ENCODE data around the gene ALDH8A1. TPM values are rescaled to one million over a fixed set of nuclear protein-coding genes. Genes with fewer than 3 reads are reported as not detected.

Gene ALDH8A1
- polyA plus RNA-seq, 3 donors: 0.08 to 0.56 (median 0.36) TPM

DNA sequence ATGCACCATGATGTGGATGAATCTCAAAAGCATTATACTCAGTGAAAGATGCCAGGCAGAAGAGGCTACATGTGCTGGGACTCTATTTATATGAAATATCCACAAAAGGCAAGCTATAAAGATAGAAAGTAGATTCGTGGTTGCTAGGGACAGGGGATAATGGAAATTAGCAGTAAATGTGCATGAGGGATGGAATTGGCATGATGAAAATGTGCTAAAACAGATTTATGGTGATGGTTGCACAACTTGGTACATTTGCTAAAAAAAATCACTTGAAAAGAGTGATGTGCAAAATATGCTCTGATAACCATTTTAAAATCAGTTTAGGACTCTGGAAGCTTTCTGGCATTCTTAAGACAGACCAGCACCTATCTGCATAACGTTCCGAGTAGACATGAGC is 61.6 kb downstream of the ALDH8A1 start:
- WGBS, 3 donors: 71 to 82% (median 76%) methylated on average over 3 of the region's 3 CpGs
- no peak overlapping the region for H3K27ac ChIP-seq (ENCODE audit: low read depth, low read length)

DNA sequence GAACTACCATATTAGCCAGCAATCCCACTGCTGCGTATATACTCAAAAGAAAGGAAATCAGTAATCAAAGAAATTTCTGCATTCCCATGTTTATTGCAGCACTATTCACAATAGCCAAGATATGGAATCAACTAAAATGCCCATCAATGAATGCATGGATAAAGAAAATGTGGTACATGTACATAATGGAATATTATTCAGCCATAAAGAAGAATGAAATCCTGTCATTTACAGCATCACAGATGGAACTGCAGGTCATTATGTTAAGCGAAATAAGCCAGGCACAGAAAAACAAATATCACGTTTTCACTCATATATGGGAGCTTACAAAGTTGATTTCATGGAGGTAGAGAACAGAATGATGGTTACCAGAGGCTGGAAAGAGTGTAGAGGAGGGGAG is 65.1 kb downstream of the ALDH8A1 start:
- H3K27ac ChIP-seq (ENCODE audit: low read depth, low read length): no peak overlapping the region
- WGBS, 3 donors: 89 to 98% (median 95%) methylated on average over 3 of the region's 3 CpGs

DNA sequence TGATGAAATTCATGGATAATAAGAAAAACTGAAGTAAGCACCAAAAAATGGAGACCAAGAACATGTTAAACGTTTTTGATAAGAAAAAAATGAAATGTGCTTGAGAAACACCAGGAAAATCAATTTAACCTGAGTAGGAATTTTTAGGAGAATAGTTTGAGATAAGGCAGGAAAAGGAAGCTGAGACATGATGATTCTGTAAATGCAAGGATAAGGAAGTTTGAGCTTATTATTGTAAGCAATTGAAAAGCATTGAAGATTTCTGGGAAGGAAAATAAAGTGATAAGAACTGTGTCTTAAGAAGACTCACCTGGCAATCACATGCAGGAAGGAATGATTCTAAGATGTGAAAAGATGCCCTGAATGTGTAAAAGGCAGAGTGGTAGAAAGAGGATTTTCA is 66.6 kb downstream of the ALDH8A1 start:
- no peak overlapping the region for H3K27ac ChIP-seq (ENCODE audit: low read depth, low read length)
- 19 to 36% (median 30%) methylated on average over 1 of the region's 1 CpG for WGBS, 3 donors

DNA sequence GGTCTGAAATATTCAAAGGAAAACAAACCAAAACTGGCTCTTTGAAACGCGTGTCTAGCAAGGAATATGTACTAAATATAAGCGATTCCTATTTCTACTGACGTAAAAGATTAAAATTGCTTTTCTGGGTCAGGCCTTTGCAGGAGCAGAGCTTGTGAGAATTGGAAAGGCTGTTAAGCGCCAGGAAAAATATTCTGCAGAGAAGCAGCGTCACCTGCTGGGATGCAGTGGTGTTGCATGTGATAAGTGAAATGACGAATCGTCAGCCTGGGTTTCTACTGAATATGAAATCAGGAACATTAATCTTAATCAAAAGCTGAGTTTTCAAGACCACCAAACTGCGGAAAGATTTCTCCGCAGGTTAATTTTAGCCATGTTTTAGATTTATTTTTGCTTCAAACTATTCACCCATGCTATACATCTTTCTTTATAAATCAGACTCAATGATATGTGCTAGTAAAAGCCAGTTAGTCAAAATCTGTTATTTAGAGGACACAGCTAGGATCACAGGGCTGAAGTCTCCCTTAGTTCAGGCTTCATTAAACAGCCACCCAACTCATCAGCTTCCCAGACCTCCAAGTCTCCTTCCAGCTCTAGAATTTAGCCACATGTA is 67.4 kb downstream of the ALDH8A1 start:
- 34 to 81% (median 44%) methylated on average over 10 of the region's 10 CpGs for WGBS, 3 donors
- no peak overlapping the region for H3K27ac ChIP-seq (ENCODE audit: low read depth, low read length)

DNA sequence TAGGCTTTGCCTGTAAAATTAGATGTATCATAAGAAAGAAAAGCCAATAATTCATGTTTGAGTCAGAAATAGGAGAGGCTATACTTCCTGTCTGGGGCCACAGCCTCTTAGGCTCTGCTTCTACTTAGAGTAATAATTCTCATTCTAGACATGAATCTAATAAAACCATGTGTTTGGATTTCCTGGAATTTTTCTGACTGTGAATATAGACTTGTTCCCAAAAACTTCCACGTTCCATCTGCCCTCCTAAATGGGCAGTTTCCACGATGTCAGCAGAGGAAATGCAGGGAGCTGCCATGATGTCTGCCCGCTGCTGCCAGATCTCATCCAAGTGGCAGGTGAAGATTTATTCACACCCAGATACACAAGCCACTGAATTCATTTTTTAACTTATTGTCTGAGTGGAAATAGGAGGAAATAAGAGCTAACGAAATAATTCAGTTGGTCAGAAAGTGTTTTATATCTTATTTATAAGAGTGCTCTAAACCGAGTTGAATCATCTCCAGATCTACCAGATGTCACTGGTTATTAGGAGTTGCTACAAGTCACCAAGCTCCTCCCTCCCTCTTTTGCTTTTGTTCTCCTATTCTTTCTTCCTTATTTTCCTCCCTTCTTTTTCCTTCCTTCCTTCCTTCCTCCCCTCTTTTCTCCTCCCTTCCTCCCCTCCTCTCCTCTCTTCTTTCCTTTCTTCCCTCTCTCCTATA is 69.3 kb downstream of the ALDH8A1 start:
- WGBS, 3 donors: 29 to 66% (median 41%) methylated on average over 5 of the region's 5 CpGs
- H3K27ac ChIP-seq (ENCODE audit: low read depth, low read length): no peak overlapping the region

DNA sequence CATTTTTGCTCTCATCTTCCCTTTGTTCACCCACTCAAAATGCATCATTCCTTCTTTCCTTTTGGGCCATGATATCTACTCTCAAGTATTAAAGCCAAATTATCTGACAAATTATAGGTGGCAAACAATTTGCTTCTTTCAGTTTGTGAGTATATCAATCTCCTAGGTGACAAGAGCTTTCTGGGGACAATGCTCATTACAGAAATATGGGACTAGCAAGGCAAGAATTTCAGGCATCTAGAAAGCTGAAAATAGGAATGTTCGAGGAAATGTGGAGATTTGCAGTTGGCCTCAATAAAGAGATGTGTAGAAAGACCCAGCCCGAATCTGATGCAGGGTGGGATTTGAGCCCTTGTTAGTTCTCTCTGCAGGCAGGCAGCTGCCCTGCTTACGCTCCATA is 71.8 kb downstream of the ALDH8A1 start:
- 68 to 91% (median 88%) methylated on average over 3 of the region's 3 CpGs for WGBS, 3 donors
- no peak overlapping the region for H3K27ac ChIP-seq (ENCODE audit: low read depth, low read length)

DNA sequence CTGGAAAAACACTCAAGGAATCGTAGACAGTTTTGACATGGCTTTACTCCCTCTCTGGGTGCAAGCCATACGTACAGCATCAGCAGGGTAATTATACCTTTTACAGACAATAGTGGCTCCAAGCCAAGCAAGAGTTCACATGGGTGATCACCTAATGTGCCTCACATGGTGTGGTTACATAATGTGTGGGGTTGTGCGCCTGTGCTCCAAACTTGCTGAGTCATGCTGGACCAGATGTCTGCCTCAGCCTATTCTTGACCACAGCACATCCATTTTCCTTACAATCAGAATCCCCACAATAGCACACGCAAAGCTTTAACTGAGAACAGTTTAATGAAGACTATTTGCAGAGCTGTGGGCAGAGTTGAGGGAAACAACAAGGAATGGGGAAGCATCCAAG is 74.5 kb downstream of the ALDH8A1 start:
- H3K27ac ChIP-seq (ENCODE audit: low read depth, low read length): no peak overlapping the region
- WGBS, 3 donors: 87 to 96% (median 88%) methylated on average over 4 of the region's 4 CpGs

DNA sequence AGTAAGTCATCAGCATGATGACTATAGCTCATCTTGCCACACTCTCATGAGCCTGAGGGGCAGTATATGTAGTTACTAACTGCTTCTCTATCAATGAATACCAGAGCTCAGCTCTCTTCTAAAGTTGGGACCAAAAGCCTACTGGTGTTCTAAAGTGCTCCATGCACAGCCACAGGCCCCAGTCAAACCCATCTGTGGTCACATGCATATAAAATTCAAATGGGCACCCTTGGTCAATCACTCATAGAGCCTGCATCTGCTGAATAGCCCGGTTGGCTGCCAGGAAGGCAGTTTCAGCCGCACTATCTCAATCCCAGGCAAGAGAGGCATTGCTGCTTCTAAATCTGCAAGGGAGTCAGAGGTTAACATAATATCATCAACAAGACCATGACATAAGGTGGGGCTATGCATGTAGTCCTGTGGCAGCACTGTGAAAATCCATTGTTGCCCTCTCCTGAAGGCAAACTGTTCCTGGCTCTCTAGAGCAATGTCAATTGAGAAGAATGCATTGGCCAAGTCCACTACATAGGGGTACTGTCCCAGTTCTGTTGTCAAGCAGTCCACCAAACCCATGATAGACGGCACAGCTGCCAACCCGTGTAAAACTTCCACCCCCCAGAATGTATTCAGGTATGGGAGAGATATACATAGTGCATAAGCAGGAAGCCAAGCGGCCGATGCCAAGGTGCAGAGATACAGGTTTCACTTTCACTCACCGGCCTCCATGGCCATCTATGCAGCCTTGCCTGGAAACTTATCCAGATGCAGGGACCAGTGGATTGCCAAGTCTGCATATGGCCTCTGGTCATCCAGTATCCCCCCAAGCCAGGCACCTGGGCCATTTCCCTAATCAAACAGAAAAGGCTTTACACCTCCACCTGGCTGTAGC is 76.2 kb downstream of the ALDH8A1 start:
- 83 to 90% (median 88%) methylated on average over 7 of the region's 7 CpGs for WGBS, 3 donors
- no peak overlapping the region for H3K27ac ChIP-seq (ENCODE audit: low read depth, low read length)

DNA sequence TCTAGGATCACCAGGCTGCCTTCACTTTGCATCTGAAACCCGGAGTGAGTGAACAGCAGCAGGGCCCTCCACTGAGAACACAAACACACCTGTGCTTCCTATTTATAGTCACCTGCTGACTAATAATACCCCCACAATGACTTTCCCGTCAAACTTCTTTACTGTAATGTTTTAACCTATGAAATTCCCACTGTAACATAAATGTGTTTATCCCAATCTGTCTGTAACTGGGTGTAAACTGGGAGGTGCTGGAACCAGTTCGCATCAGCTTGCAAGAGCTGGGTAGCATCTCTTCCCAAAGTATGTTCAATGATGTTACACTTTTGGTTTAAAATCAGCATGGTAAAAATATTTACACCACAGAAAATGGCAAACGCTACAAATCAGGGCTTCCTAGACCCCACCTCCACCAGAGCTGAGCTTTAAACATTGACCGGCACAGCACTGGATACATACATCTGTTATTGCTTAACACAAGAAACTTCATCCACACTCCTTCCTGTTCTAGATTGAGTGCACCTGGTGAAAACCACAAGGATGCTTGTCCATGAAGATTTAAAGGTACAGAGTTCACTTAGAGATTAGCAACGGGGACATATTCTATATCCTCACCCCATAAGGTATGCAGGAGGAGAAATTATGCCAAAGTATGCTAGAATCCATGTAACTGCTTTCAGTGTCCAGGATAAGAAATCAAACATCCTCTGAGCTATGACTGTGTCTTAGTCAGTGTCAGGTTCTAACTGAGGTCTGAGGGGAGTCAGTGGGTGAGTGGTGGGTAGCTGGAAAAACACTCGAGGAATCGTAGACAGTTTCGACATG is 79.0 kb downstream of the ALDH8A1 start:
- H3K27ac ChIP-seq (ENCODE audit: low read depth, low read length): no peak overlapping the region
- 64 to 68% (median 68%) methylated on average over 9 of the region's 9 CpGs for WGBS, 3 donors

DNA sequence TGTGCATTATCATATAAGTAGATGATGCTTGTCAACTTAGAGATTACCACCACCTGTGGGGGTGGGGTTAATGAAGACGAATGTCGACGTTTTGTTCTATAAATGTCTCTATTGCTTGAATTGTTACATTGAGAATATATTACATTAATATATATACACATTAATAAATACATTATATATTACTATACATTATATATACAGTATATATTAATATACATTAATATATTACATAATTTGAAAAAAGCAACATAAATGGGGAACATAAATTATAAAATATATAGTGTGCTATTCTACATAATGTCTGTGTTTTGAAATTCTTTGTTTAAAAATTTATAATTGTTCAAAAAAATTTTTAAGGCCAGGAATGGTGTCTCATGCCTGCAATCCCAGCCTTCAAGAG is 81.1 kb downstream of the ALDH8A1 start:
- WGBS, 3 donors: 70 to 96% (median 93%) methylated on average over 3 of the region's 3 CpGs
- H3K27ac ChIP-seq (ENCODE audit: low read depth, low read length): no peak overlapping the region

Other genes starting within 250 kb of the ALDH8A1 start
- 10 to 100 TPM; 26.3 to 33.2 (median 30.3) TPM for gene HBS1L, start 104.7 kb upstream of the ALDH8A1 start, polyA plus RNA-seq
- gene MYB, start 231.2 kb upstream of the ALDH8A1 start, polyA plus RNA-seq: under 1 TPM; 0.05 to 0.22 (median 0.06) TPM